ENCODE measurements around the gene IGF1R.

The IGF1R gene

GRCh38 chr15:98967916-98968315, 319.6 kb downstream of the IGF1R start:
- H2AFZ ChIP-seq (ENCODE audit: low read depth, low read length) = no peak overlapping the region
- H3K4me3 ChIP-seq (ENCODE audit: low read depth in 1 of 2, low read length in 2 of 2) = no peak overlapping the region
- peaks cover 11% of the 10 kb centered on the region; the same call in 1 of the 2 replicates for H3K4me1 ChIP-seq (ENCODE audit: insufficient read depth, low read length)
- TF ChIP-seq EZH2 (IDR thresholded peaks at IDR 0.05; ENCODE audit: borderline replicate concordance, low read depth, low read length, severe bottlenecking) = no peak
- no peak for TF ChIP-seq CTCF (IDR thresholded peaks at IDR 0.05; ENCODE audit: borderline replicate concordance, extremely low read depth, low read length, poor library complexity, severe bottlenecking)
- no peak overlapping the region for H3K9ac ChIP-seq (ENCODE audit: low read depth, low read length)
- no peaks in the 10 kb centered on the region for H4K20me1 ChIP-seq (ENCODE audit: insufficient read depth, low read length)
- no peaks in the 10 kb centered on the region for H3K27me3 ChIP-seq (ENCODE audit: insufficient read depth, low read length, poor library complexity)
- H3K36me3 ChIP-seq (ENCODE audit: insufficient read depth, low read length) = peaks cover 5% of the 10 kb centered on the region; the same call in 1 of the 2 replicates
- H3K27ac ChIP-seq (ENCODE audit: low read length) = no peak overlapping the region
- DNase-seq (no peak), ATAC-seq (ENCODE audit: insufficient read depth, low read depth) (no peak)
- H3K4me2 ChIP-seq (ENCODE audit: insufficient read depth, low read length) = no peak overlapping the region
- H3K79me2 ChIP-seq (ENCODE audit: insufficient read depth, low read length) = no peaks in the 10 kb centered on the region
- no peaks in the 10 kb centered on the region for H3K9me3 ChIP-seq (ENCODE audit: insufficient read depth, low read length, severe bottlenecking)

- no peak for DNase-seq
- H3K4me3 ChIP-seq (ENCODE audit: low read depth in 1 of 2, low read length in 2 of 2) = no peak overlapping the region
- H4K20me1 ChIP-seq (ENCODE audit: insufficient read depth, low read length) = no peaks in the 10 kb centered on the region
- H3K9me3 ChIP-seq (ENCODE audit: insufficient read depth, low read length, severe bottlenecking) = no peaks in the 10 kb centered on the region
- no peak for ATAC-seq (ENCODE audit: insufficient read depth, low read depth)
- H3K27ac ChIP-seq (ENCODE audit: low read length) = no peak overlapping the region
- H3K36me3 ChIP-seq (ENCODE audit: insufficient read depth, low read length) = no peaks in the 10 kb centered on the region
- no peaks in the 10 kb centered on the region for H3K27me3 ChIP-seq (ENCODE audit: insufficient read depth, low read length, poor library complexity)
- no peak overlapping the region for H2AFZ ChIP-seq (ENCODE audit: low read depth, low read length)
- H3K79me2 ChIP-seq (ENCODE audit: insufficient read depth, low read length) = no peaks in the 10 kb centered on the region
- H3K9ac ChIP-seq (ENCODE audit: low read depth, low read length) = no peak overlapping the region
- H3K4me2 ChIP-seq (ENCODE audit: insufficient read depth, low read length) = no peak overlapping the region
- TF ChIP-seq CTCF (IDR thresholded peaks at IDR 0.05; ENCODE audit: borderline replicate concordance, extremely low read depth, low read length, poor library complexity, severe bottlenecking) (no peak), EZH2 (IDR thresholded peaks at IDR 0.05; ENCODE audit: borderline replicate concordance, low read depth, low read length, severe bottlenecking) (no peak)
- H3K4me1 ChIP-seq (ENCODE audit: insufficient read depth, low read length) = peaks cover 11% of the 10 kb centered on the region; the same call in 1 of the 2 replicates
Observed at GRCh38 chr15:98968576-98968975, 320.2 kb downstream of the IGF1R start.

GRCh38 chr15:98969126-98969735, 320.9 kb downstream of the IGF1R start:
- Histone ChIP-seq H3K4me1 (ENCODE audit: insufficient read depth, low read length) (peaks cover 11% of the 10 kb centered on the region; the same call in 1 of the 2 replicates), H2AFZ (ENCODE audit: low read depth, low read length) (no peak overlapping the region), H3K27me3 (ENCODE audit: insufficient read depth, low read length, poor library complexity) (no peaks in the 10 kb centered on the region), H3K4me3 (ENCODE audit: low read depth in 1 of 2, low read length in 2 of 2) (no peak overlapping the region), H3K9me3 (ENCODE audit: insufficient read depth, low read length, severe bottlenecking) (no peaks in the 10 kb centered on the region), H3K36me3 (ENCODE audit: insufficient read depth, low read length) (no peaks in the 10 kb centered on the region), H4K20me1 (ENCODE audit: insufficient read depth, low read length) (no peaks in the 10 kb centered on the region), H3K4me2 (ENCODE audit: insufficient read depth, low read length) (no peak overlapping the region), H3K27ac (ENCODE audit: low read length) (no peak overlapping the region), H3K9ac (ENCODE audit: low read depth, low read length) (no peak overlapping the region), H3K79me2 (ENCODE audit: insufficient read depth, low read length) (no peaks in the 10 kb centered on the region)
- TF ChIP-seq CTCF (IDR thresholded peaks at IDR 0.05; ENCODE audit: borderline replicate concordance, extremely low read depth, low read length, poor library complexity, severe bottlenecking) = no peak
- no peak for TF ChIP-seq EZH2 (IDR thresholded peaks at IDR 0.05; ENCODE audit: borderline replicate concordance, low read depth, low read length, severe bottlenecking)
- DNase-seq (no peak), ATAC-seq (ENCODE audit: insufficient read depth, low read depth) (no peak)

All from DND-41 (cell line).